ENCODE results near the gene TSHR.

Gene TSHR

DNA sequence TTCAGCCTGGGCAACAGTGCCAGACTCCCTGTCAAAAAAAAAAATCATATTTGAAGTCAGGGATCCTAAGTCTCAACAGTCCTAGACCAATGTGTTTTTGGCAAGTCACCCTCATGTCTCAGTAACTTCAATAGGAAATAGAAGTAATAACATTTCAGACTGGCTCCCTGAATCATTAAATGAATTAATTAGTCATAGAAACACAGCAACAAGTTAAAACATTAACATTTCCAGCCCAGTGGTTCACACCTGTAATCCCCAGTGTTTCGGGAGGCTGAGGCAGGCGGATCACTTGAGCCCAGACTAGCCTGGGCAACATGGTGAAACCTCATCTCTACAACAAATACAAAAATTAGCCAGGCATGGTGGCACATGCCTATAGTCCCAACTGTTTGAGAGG, 140.1 kb downstream of the TSHR start:
- TF ChIP-seq CTCF (IDR thresholded peaks at IDR 0.05; ENCODE audit: low read depth, low read length): no peak
- H3K4me3 ChIP-seq (ENCODE audit: low read depth, low read length): no peak overlapping the region

- no peak for TF ChIP-seq CTCF (IDR thresholded peaks at IDR 0.05; ENCODE audit: low read depth, low read length)
- H3K4me3 ChIP-seq (ENCODE audit: low read depth, low read length): no peak overlapping the region
Observed at GRCh38 chr14:81096656-81097055, 141.2 kb downstream of the TSHR start.

- TF ChIP-seq CTCF (IDR thresholded peaks at IDR 0.05; ENCODE audit: low read depth, low read length): no peak
Observed at GRCh38 chr14:81102217-81102616, 146.8 kb downstream of the TSHR start.

GRCh38 chr14:81103443-81103842, 148.0 kb downstream of the TSHR start:
- no peak overlapping the region for H3K4me3 ChIP-seq (ENCODE audit: low read depth, low read length)
- no peak for TF ChIP-seq CTCF (IDR thresholded peaks at IDR 0.05; ENCODE audit: low read depth, low read length)

More at GRCh38 chr14:81102217-81102616, 146.8 kb downstream of the TSHR start:
- no peak overlapping the region for H3K4me3 ChIP-seq (ENCODE audit: low read depth, low read length)

DNA sequence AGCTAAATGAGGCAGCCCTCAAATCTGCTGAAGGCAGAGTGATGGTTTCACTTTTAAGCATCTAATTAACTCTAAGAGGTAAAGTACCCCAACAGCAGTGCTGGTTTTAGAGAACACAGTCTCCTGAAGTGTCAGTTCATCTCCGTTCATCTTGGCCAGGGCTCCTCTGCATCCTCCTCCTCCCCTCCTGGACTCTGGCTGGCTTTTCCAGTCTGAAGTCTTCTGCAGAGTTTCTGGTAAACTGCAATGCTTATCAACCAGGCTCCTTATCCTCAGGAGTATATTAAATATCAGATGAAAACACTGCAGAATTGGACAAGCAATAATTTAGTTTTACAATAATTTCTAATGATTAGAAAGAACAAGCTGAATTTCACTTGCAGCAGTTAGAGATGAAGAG, 150.0 kb downstream of the TSHR start:
- H3K4me3 ChIP-seq (ENCODE audit: low read depth, low read length): no peak overlapping the region
- TF ChIP-seq CTCF (IDR thresholded peaks at IDR 0.05; ENCODE audit: low read depth, low read length): no peak

DNA sequence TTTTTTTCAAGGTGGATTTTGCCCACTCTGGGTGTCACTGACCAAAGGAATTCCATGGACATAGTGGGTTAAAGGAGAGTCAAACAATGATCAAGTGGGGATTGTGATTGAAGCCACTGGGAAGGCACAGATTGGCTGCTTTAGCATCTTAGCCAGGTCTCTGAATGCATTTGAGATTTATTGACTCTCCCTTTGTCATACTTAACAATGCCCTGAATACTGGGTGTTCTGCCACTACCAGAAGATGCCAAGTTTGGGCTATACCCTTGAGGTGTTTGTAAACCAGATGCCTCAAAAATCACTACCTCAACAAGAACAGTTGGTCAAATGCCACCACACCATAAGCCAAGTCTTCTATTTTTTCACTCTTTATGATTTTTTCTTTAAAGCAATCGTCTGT, 150.5 kb downstream of the TSHR start:
- TF ChIP-seq CTCF (IDR thresholded peaks at IDR 0.05; ENCODE audit: low read depth, low read length): no peak
- H3K4me3 ChIP-seq (ENCODE audit: low read depth, low read length): no peak overlapping the region

GRCh38 chr14:81110186-81110585, 154.8 kb downstream of the TSHR start:
- TF ChIP-seq CTCF (IDR thresholded peaks at IDR 0.05; ENCODE audit: low read depth, low read length): no peak
- H3K4me3 ChIP-seq (ENCODE audit: low read depth, low read length): no peak overlapping the region
